ENCODE results near the gene EPAS1. TPM values are rescaled to one million over a fixed set of nuclear protein-coding genes. Genes with fewer than 3 reads are reported as not detected.

Gene EPAS1
- total and polyA plus RNA-seq, 9 of the 15 experiments (the other 6 are each of a cell fraction or from before 2014, with no cell fraction given), result 0.25 to 11.2 (median 4.1) TPM

DNA sequence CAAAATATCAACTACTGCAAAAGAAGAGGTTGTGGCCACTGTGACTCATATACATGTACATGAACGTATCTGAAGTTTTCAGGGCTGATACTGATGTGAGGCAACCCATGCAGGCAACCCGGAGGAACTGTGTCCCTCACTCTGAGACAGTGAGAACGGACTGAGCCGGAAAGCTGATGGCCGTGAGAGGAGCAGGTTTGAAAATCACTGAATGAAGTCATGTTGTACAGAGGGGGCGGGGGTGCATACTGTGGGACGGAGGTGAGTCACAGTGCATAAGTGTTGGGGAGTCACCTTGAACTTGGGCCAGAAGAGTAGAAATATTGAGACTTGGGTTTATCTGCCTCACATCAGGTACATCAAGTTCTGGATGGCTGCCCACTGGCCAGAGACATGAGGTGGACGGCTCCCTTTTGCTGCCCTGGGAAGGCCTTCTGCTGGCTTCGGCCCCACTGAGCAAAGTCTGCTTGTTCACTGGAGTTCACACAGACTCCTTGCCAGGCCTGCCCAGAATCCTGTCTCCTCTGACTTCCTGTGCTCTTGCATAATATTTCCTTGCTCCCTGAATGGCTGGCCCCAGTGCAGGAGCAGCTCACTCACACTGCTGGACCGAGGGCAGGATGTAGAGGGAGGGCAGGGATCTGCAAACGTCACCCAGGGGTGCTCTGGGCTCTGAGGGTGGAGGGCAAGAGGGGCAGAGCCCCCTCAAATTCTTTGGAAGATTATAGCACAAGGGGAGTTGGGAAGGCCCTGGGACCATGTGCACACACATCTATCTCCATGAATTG, 18.1 kb downstream of the EPAS1 start (continued):
- TF ChIP-seq SMARCB1 (IDR thresholded peaks at IDR 0.05; ENCODE audit: insufficient read length, low read depth), result no peak
- no peak for TF ChIP-seq ARID3B (CRISPR knock-in tag; IDR thresholded peaks at IDR 0.05; ENCODE audit: borderline replicate concordance)
- TF ChIP-seq U2AF1 (optimal IDR thresholded peaks at IDR 0.05; ENCODE audit: low read depth, low read length), result no peak
- TF ChIP-seq RBBP5 (IDR thresholded peaks at IDR 0.05; ENCODE audit: borderline replicate concordance, insufficient read depth, low read length, poor library complexity, severe bottlenecking), result peak; percentile 61
- no peak for TF ChIP-seq XRCC4 (IDR thresholded peaks at IDR 0.05; ENCODE audit: extremely low read depth, insufficient read depth, insufficient read length)
- TF ChIP-seq CXXC5 (CRISPR knock-in tag; IDR thresholded peaks at IDR 0.05), result peak; percentile 63
- TF ChIP-seq, protein P1, sequence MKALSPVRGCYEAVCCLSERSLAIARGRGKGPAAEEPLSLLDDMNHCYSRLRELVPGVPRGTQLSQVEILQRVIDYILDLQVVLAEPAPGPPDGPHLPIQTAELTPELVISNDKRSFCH (CRISPR knock-in tag; IDR thresholded peaks at IDR 0.05), result no peak
- TF ChIP-seq, protein P1 (tag; IDR thresholded peaks at IDR 0.05), result peak; percentile 50; the same call in 1 of the 2 replicates
- TF ChIP-seq HDAC3 (IDR thresholded peaks at IDR 0.05; ENCODE audit: borderline replicate concordance, partially characterized antibody), result peak; percentile 63
- peak; percentile 60; the same call in 1 of the 2 replicates for TF ChIP-seq MTA1 (IDR thresholded peaks at IDR 0.05; ENCODE audit: borderline replicate concordance)
- TF ChIP-seq GATAD2B (IDR thresholded peaks at IDR 0.05; ENCODE audit: borderline replicate concordance), result no peak; the same call in 1 of the 2 replicates
- TF ChIP-seq MIER1 (IDR thresholded peaks at IDR 0.05; ENCODE audit: low read depth), result no peak
- no peak for TF ChIP-seq MBD1 (CRISPR knock-in tag; IDR thresholded peaks at IDR 0.05)
- no peak for TF ChIP-seq RBM22 (IDR thresholded peaks at IDR 0.05; ENCODE audit: low read depth, low read length, poor library complexity, severe bottlenecking)
- no peak for TF ChIP-seq IFI16 (CRISPR knock-in tag; IDR thresholded peaks at IDR 0.05)
- TF ChIP-seq HDAC1 (IDR thresholded peaks at IDR 0.05), result peak in 1 of 2 experiments; percentile 83; a peak in 2 of 4 replicates
- TF ChIP-seq OTX1 (CRISPR knock-in tag; IDR thresholded peaks at IDR 0.05), result 0 out of 2 replicates have a peak, but pooled peaks have one; percentile 17
- TF ChIP-seq NCOR1 (IDR thresholded peaks at IDR 0.05), result peak; percentile 75
